Renal cortical epithelial cell (primary cell): ENCODE data around the gene SYNDIG1L. TPM values are rescaled to one million over a fixed set of nuclear protein-coding genes. Genes with fewer than 3 reads are reported as not detected.

Experiments used
- DNase-seq: peaks from one replicate; pipeline ENCODE4 v3.0.0-alpha.2; 2011; ENCODE audit warnings: low read depth
- total RNA-seq: library from RNA; depleted of rRNA; stranded (reverse); fragments of >200 nt; gene quantifications from 2 replicates; pipeline ENCODE4 v1.2.3, GENCODE V29; 2014

SYNDIG1L gene
- total RNA-seq, 1 donor from 2014 or later, result not detected

- DNase-seq, result no peak
Measured at GRCh38 chr14:74429991-74430390, 4.0 kb upstream of the SYNDIG1L start.

- DNase-seq, result no peak
Measured at GRCh38 chr14:74429221-74429691, 3.2 kb upstream of the SYNDIG1L start.

GRCh38 chr14:74427651-74428050 lies 1.6 kb upstream of the SYNDIG1L start:
- DNase-seq, result no peak

GRCh38 chr14:74425525-74426201 lies 347 bp downstream of the SYNDIG1L start:
- DNase-seq, result no peak

- DNase-seq, result no peak
Measured at GRCh38 chr14:74424606-74425005, 1.4 kb downstream of the SYNDIG1L start.

GRCh38 chr14:74423246-74423645 lies 2.8 kb downstream of the SYNDIG1L start:
- no peak for DNase-seq

GRCh38 chr14:74421981-74422380 lies 4.0 kb downstream of the SYNDIG1L start:
- DNase-seq, result no peak

- no peak for DNase-seq
Measured at GRCh38 chr14:74419086-74419485, 6.9 kb downstream of the SYNDIG1L start.

GRCh38 chr14:74418031-74418430 lies 8.0 kb downstream of the SYNDIG1L start:
- DNase-seq, result no peak

- no peak for DNase-seq
Measured at GRCh38 chr14:74417611-74418010, 8.4 kb downstream of the SYNDIG1L start.

GRCh38 chr14:74417201-74417600 lies 8.8 kb downstream of the SYNDIG1L start:
- DNase-seq, result no peak

GRCh38 chr14:74415115-74415437 lies 10.9 kb downstream of the SYNDIG1L start:
- DNase-seq, result no peak

GRCh38 chr14:74414403-74415114 lies 11.5 kb downstream of the SYNDIG1L start:
- no peak for DNase-seq

GRCh38 chr14:74413627-74414026 lies 12.4 kb downstream of the SYNDIG1L start:
- no peak for DNase-seq

- DNase-seq, result no peak
Measured at GRCh38 chr14:74412753-74413152, 13.3 kb downstream of the SYNDIG1L start.

GRCh38 chr14:74411671-74412070 lies 14.3 kb downstream of the SYNDIG1L start:
- DNase-seq, result no peak

GRCh38 chr14:74409441-74409840 lies 16.6 kb downstream of the SYNDIG1L start:
- no peak for DNase-seq

GRCh38 chr14:74408870-74409269 lies 17.1 kb downstream of the SYNDIG1L start:
- peak; percentile 4 for DNase-seq

- no peak for DNase-seq
Measured at GRCh38 chr14:74407801-74408154, 18.2 kb downstream of the SYNDIG1L start.

GRCh38 chr14:74407021-74407800 lies 18.8 kb downstream of the SYNDIG1L start:
- no peak for DNase-seq

- no peak for DNase-seq
Measured at GRCh38 chr14:74405663-74406062, 20.3 kb downstream of the SYNDIG1L start.

- DNase-seq, result no peak
Measured at GRCh38 chr14:74404435-74404834, 21.6 kb downstream of the SYNDIG1L start.
